ENCODE measurements around the gene COLQ. TPM values are rescaled to one million over a fixed set of nuclear protein-coding genes. Genes with fewer than 3 reads are reported as not detected.
A peak's percentile ranks its signal among the peaks of the same experiment; 100 is the strongest.

Gene COLQ
- total RNA-seq, 1 experiment from 2014 or later: not detected

DNA sequence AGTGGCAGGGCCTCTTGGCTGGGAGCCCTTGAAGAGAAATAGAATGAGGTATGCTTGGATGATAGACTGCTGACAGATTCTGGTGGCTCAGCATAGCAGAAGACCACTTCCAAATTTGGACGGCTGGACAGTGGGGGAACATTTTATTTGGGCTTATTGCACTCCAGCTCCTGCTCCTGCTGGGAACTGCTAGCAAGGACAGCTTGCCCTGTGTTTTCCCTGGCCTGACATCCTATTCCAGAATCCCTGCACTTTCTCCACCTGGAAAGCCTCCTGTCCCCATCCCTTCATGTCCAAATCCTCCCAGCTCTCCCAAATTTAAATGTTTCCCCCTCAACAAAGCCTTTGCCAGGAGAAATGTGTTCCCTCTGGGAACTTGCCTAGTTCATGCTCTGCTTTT, 9.8 kb upstream of the COLQ start:
- POLR2A ChIA-PET: no interaction called here
- H3K9me3 Mint-ChIP-seq (ENCODE audit: unreplicated experiment): no peaks in the 10 kb centered on the region
- Histone ChIP-seq H3K36me3 (ENCODE audit: control insufficient read depth, insufficient read depth, low read length) (no peaks in the 10 kb centered on the region), H3K4me1 (no peaks in the 10 kb centered on the region), H3K27me3 (replicated peaks; ENCODE audit: control insufficient read depth, insufficient read depth, low read length) (no peaks in the 10 kb centered on the region), H3K4me3 (ENCODE audit: low read depth, low read length) (no peak overlapping the region), H3K9me3 (no peaks in the 10 kb centered on the region)
- CTCF ChIA-PET: no interaction called here
- BruUV-seq (replicated peaks): no TSS peak
- DNase-seq: no peak
- TF ChIP-seq, protein P1, sequence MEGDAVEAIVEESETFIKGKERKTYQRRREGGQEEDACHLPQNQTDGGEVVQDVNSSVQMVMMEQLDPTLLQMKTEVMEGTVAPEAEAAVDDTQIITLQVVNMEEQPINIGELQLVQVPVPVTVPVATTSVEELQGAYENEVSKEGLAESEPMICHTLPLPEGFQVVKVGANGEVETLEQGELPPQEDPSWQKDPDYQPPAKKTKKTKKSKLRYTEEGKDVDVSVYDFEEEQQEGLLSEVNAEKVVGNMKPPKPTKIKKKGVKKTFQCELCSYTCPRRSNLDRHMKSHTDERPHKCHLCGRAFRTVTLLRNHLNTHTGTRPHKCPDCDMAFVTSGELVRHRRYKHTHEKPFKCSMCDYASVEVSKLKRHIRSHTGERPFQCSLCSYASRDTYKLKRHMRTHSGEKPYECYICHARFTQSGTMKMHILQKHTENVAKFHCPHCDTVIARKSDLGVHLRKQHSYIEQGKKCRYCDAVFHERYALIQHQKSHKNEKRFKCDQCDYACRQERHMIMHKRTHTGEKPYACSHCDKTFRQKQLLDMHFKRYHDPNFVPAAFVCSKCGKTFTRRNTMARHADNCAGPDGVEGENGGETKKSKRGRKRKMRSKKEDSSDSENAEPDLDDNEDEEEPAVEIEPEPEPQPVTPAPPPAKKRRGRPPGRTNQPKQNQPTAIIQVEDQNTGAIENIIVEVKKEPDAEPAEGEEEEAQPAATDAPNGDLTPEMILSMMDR (IDR thresholded peaks at IDR 0.05; ENCODE audit: insufficient read depth in 1 of 2, low read depth in 1 of 2, low read length in 1 of 2, severe bottlenecking in 1 of 2, unreplicated experiment in 1 of 2): no peak
- H3K4me3 Mint-ChIP-seq (ENCODE audit: unreplicated experiment): no peak overlapping the region
- H3K36me3 Mint-ChIP-seq (ENCODE audit: insufficient read depth, unreplicated experiment): no peaks in the 10 kb centered on the region
- H3K27me3 Mint-ChIP-seq (ENCODE audit: insufficient read depth, unreplicated experiment): no peaks in the 10 kb centered on the region
- no peak overlapping the region for H3K27ac Mint-ChIP-seq (ENCODE audit: unreplicated experiment)
- H3K4me1 Mint-ChIP-seq (ENCODE audit: low read depth, unreplicated experiment): peaks cover 6% of the 10 kb centered on the region
- intact Hi-C loops (cut with micrococcal nuclease; ENCODE audit: unreplicated experiment): no loop called here

DNA sequence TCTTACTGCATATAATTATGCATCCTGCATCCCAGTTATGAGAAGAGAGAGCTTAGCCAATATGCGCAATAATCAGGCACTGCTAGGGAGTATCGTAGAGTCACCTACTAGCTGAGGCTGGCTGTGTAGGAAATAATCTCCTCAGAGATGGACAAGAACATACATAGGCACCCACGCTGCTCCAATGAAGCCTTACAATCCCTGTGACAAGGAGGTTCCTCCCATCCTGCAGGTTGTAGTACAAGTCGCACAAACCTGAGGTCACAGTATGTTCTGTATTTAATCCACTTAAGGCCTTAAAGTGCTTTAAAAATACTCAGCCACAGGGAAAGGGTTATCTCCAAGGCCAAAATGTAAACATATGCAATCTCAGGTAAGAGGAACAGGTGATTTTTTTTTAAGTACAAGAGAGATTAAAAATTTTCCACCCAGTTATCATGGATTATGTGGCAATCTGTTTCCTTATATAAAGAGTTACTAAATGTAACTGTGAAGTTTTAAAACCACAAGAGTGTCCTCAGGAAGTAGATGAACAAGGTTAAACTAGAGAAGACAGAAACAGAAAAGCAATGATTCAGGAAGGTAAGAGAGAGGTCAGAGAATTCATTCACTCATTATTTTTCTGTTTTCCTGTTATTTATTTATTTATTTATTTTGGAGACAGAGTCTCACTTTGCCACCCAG, 7.5 kb upstream of the COLQ start:
- DNase-seq: no peak
- TF ChIP-seq, protein P1 (IDR thresholded peaks at IDR 0.05; ENCODE audit: insufficient read depth in 1 of 2, low read depth in 1 of 2, low read length in 1 of 2, severe bottlenecking in 1 of 2, unreplicated experiment in 1 of 2): no peak
- Histone ChIP-seq H3K4me3 (ENCODE audit: low read depth, low read length) (no peak overlapping the region), H3K4me1 (no peaks in the 10 kb centered on the region), H3K9me3 (no peaks in the 10 kb centered on the region), H3K27me3 (replicated peaks; ENCODE audit: control insufficient read depth, insufficient read depth, low read length) (no peaks in the 10 kb centered on the region), H3K36me3 (ENCODE audit: control insufficient read depth, insufficient read depth, low read length) (no peaks in the 10 kb centered on the region)
- Mint-ChIP-seq H3K4me3 (ENCODE audit: unreplicated experiment) (no peak overlapping the region), H3K9me3 (ENCODE audit: unreplicated experiment) (no peaks in the 10 kb centered on the region), H3K4me1 (ENCODE audit: low read depth, unreplicated experiment) (peaks cover 6% of the 10 kb centered on the region), H3K36me3 (ENCODE audit: insufficient read depth, unreplicated experiment) (no peaks in the 10 kb centered on the region), H3K27me3 (ENCODE audit: insufficient read depth, unreplicated experiment) (no peaks in the 10 kb centered on the region), H3K27ac (ENCODE audit: unreplicated experiment) (no peak overlapping the region)
- intact Hi-C loops (cut with micrococcal nuclease; ENCODE audit: unreplicated experiment): no loop called here
- POLR2A ChIA-PET: no interaction called here
- BruUV-seq (replicated peaks): no TSS peak
- CTCF ChIA-PET: no interaction called here

DNA sequence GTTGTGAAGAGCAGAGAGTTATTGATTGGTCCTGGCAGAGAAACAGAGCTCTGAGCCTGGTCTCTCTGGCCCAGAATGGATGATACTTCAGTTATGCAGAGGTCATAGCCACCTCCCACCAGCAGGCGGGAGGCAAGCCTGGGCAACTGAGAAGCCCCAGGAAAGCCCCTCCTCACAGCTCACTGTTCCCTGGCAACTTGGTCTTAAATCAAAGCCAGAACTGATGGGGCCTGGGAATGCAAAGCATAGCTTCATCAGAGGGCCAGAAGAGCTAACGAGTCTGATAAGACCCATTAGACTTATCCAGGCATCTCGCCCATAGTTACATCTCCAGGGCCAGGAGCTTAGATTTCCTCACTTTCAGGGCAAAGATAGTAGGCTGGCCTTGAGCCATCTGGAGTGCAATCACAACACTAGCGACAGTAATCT, 5.5 kb upstream of the COLQ start:
- Mint-ChIP-seq H3K36me3 (ENCODE audit: insufficient read depth, unreplicated experiment) (no peaks in the 10 kb centered on the region), H3K4me3 (ENCODE audit: unreplicated experiment) (no peak overlapping the region), H3K27me3 (ENCODE audit: insufficient read depth, unreplicated experiment) (no peaks in the 10 kb centered on the region), H3K27ac (ENCODE audit: unreplicated experiment) (no peak overlapping the region), H3K9me3 (ENCODE audit: unreplicated experiment) (no peaks in the 10 kb centered on the region), H3K4me1 (ENCODE audit: low read depth, unreplicated experiment) (peaks cover 6% of the 10 kb centered on the region)
- no peaks in the 10 kb centered on the region for H3K9me3 ChIP-seq
- no peaks in the 10 kb centered on the region for H3K4me1 ChIP-seq
- CTCF ChIA-PET: interaction anchor here (0.6 kb wide), 1 partner anchor 259 kb away, joined by 3 read pairs; no protein-coding TSS in a partner anchor
- no peak overlapping the region for H3K4me3 ChIP-seq (ENCODE audit: low read depth, low read length)
- H3K36me3 ChIP-seq (ENCODE audit: control insufficient read depth, insufficient read depth, low read length): no peaks in the 10 kb centered on the region
- POLR2A ChIA-PET: no interaction called here
- DNase-seq: peak in 1 of 2 experiments; percentile 21
- no TSS peak for BruUV-seq (replicated peaks)
- intact Hi-C loops (cut with micrococcal nuclease; ENCODE audit: unreplicated experiment): no loop called here
- TF ChIP-seq, protein P1 (IDR thresholded peaks at IDR 0.05; ENCODE audit: insufficient read depth in 1 of 2, low read depth in 1 of 2, low read length in 1 of 2, severe bottlenecking in 1 of 2, unreplicated experiment in 1 of 2): peak; percentile 44 to 56
- no peaks in the 10 kb centered on the region for H3K27me3 ChIP-seq (replicated peaks; ENCODE audit: control insufficient read depth, insufficient read depth, low read length)
